Fibroblast of skin of abdomen (primary cell): Measurements from ENCODE around the gene SLC6A11.
A peak's percentile ranks its signal among the peaks of the same experiment; 100 is the strongest.

Experiments
- DNase-seq: peaks from one replicate; pipeline ENCODE4 v3.0.0-alpha.2; 2013

Gene SLC6A11

DNA sequence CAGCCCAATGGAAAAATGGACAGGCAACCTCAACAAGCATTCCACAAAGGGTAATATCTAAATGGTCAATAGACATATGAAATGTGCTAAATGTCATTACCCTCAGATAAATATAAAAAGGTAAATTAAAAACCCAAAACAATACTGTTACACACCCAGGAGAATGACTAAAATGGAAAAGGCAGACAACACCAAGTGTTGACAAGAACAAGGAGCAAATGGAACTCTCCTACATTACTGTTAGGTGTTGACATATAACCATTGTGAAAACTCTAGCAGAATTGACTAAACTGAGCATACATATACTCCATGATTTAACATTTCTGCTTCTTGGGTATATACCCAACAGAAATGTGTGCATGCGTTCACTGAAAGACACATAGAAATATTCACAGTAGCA, 25.3 kb upstream of the SLC6A11 start:
- DNase-seq: no peak

DNA sequence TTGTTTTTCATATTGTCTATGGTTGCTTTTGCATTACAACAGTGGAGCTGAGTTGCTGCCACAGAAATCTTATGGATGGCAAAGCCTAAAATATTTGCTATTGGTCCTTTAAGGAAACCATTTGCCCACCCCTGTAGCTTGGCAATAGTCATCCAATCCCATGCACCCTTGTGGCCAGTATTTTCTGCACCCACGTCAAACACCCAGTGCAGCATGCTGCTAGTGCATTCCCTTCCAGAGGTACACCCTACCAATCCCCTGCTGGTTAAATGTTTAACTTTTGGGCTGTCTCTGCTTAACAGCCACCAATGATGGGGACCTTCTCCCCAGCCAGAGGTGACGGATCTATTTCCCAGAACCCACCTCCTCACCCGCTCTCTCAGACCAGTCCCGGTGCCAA, 23.8 kb upstream of the SLC6A11 start:
- DNase-seq: no peak

DNA sequence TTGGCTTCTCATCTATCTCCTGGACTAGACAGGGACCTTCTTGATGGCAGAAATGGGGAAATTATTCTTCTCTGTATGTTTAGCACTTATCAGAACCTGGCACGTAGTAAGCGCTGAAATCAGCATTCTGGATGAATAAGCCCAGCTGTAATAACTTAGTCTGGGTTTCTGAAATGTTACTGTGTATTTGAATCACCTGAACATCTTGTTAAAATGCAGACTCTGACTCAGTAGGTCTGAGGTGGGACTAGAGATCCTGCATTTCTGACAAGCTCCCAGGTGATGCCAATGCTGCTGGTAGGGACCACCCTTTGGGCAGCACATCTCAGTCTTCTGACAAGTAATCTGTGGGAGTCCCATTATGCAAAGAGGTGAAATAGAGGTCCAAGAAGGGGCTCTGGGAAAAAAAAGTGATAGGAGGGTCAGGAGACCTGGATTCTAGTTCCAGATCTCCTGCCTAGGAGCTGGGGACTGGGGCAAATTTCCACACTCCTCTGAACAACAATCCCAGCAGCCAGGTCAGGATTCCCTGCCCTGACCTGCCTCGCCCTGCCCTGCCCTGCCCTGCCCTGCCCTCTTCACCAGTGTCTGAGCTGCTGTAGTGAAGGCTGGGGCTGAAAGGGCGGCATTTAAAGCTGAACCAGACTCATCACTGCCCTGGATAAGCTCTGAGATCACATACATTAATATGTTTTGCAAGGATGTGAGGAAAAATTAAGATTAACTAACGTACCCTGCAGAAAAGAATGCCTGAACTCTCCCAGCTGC, 17.2 kb upstream of the SLC6A11 start:
- no peak for DNase-seq

DNA sequence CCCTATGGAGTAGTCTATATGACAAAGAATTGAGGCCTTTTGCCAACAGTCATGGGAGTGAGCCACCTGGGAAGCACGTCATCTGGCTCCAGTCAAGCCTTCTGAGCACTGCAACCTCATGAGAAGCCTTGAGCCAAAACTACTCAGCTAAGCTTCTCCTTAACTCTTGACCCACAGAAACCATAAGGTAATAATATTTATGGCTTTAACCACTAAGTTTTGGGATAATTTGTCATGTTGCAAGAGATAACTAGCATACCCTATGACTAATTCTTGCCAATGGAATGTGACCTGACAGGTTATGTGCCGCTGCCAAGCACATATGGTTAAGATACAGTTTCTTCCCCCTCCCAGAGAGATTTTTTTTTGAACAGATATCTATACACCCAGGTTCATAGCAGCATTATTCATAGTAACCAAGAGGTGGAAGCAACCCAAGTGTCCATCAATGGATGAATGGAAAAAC, 11.8 kb upstream of the SLC6A11 start:
- peak; percentile 24 for DNase-seq

DNA sequence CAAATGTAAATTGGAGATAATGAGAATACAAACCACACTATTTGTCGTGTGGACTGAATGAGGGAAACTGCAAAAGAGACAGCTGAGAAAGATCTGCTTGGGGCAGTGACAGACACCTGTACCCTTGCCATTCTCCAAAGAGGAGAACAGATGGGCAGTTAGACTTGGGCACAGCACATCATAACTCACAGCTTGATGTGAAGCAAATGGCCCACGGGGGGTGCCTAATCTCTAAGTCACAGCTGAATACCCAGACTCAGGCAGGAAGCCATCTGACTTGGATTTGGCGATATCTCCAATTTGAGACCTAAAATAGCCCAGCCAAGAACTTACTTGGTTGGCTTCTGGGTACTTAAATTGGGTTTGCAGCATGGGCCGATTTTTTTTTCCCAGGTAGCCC, 10.0 kb upstream of the SLC6A11 start:
- no peak for DNase-seq

DNA sequence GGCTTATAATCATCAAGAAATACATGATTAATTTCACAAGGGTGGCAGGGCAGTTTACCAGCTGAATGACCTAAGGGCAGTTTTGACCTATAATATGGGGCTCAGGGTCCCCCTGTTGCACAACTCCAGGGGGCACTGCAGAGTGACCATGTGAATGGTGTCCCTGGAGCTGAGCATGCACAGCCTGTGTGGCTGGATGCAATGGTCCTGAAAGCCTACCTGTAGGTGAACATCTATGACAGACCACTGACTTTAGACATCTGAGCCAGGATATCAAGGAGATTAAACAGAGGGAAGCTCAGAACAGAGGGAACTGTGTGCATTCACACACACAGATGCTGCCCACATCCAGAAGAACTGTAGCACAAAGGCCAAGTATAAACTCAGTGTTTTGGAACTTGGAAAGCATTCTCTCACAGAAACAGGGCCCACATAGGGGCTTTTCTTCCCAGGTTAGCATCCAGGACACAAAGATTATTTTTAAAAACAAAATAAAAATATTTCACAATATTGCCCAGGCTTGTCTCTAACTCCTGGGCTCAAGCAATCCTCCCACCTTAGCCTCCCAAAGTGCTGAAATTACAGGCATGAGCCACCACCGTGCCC, 7.8 kb upstream of the SLC6A11 start:
- DNase-seq: no peak

DNA sequence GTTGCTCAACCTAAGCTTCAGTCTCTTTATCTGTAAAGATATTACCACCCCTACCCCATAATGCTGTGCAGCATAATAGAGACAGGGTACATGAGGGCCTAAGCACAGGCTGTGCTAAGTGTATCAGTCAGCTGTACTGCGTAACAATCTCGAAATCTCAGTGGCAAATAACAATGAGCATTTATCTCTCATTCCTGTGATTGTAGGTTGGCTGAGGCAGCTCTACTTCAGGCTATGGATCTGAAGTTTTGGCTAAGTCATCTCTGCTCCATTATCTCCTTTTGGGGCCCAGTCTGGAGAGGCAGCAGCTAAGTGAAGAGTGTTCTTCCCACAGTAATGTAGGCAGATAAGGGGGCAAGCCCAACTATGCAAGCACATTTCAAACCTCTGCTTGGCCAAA, 7.1 kb upstream of the SLC6A11 start:
- no peak for DNase-seq

DNA sequence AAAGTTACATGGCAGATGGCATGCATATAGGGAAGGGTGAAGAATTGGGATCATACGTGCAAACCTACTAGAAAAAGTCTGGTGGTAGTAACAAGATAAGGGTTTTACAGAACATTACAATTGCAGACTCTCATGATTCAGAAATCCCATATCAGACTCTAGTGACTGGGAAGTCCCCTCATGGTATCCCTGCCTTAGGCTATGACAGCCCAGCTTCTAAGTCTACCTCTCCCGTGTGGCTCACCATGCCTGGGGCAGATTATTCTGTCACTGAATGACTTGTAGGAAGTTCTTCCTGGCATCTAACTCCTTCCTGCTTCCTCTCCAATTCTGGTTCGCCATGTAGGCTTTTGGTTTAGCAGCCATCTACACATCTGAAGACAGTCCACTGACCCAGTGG, 5.7 kb upstream of the SLC6A11 start:
- DNase-seq: no peak

DNA sequence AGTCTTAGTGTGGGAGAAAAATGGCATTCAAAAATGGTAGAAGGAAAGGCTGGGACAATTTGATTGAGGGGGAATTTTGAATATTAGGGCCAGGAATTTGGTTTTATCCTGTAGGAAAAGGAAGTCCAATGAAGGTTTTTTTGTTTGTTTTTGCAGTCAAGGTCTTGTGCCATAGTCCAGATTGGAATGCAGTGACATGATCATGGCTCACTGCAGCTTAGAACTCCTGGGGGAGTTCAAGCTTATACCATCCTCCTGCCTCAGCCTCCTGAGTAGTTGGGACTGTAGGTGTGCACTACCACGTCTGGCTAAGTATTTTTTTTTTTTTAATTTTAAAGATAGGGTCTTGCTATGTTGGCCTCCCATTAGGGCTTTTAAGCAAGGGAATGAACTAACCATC, 2.6 kb upstream of the SLC6A11 start:
- no peak for DNase-seq

DNA sequence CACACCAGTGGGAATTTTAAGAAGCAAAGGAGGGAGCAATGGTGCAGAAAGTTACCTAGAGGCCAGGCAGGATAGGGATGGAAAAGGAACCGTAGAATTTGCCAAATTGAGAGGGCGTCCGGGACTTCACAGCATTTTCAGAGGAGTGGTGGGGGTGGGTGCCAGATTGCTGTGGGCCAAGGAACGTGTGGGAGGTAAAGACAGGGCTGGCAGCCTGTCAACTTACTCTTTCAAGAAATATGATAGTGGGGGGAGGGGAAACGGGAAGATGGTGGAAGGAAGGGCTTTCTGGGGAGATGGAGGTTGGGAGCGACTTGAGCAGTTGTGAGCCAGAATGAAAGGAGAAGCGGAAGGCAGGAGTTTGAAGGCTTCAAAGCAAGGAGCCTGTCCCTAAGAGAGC, 1.4 kb upstream of the SLC6A11 start:
- no peak for DNase-seq

DNA sequence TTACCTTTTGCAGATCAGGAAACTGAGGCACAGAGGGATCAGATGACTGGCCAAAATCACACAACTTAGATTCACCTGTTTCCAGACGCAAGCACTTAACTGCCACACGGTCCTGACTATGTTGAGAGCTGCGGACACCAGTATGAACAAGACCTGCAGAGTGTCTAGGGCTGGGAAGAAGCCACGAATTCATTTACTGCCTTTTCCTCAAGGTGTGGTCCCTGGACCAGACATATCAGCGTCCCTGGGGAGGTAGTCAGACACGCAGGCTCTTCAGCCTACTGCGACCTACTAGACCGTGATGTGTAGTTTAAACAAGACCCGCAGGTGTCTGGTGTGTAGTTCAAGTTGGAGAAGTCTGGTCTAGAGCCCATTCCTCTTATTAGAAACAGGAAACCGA, 541 bp upstream of the SLC6A11 start:
- DNase-seq: no peak

DNA sequence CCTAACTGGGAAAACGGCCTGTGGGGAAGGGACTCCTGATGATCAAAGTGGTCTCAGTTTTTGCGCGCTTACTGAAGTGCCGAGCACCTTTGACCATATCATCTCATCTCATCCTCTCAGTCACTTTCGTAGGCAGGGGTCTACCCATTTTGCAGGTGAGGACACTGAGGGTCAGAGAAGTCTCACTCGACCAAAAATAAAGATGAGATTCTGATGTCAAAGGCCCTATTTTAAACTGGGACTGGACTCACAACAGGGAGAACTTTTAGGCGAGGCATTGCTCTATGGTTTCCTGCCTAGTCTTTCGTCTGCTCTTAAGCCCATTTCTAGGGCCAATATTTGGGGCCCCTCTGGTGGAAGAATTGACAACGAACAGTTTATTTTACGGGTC, 830 bp downstream of the SLC6A11 start:
- DNase-seq: no peak

DNA sequence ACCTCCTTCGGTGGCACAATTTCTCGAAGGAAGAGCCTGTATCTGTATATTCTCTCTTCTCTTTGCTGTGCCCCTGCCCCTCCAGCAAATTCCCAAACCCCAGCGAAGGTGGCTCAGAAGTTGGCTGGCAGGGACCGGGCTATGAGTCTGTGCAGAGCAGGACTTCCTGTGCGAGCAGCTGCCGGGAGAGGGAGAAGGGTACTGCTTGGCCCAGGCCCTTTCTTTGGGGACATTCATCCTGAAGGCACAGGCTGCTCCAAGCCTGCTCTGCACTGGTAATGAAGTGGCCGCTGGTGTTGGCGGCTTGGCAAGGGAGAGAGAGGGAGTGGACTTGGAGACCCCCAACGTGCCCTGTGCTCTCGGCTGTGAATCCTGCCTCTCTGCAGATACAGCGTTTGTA, 1.5 kb downstream of the SLC6A11 start:
- no peak for DNase-seq

DNA sequence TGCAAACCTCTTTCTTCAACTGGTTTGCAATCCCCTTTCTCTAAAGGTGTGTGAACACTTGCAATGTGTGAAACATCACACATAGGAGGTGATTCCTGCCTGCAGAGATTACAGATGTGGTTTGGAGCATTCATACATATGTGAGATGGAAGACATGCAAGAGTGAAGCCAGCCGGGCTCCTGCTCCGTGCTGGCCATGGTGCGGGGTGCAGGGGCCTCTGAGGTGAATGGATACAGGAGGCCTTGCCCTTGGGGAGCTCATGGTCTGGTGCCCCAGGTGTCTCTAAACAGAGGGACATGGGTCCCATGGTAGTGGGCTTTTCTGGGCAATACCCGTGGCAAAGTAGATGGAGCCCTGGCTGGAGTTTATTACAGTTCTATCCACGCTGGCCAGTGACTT, 6.0 kb downstream of the SLC6A11 start:
- no peak for DNase-seq

DNA sequence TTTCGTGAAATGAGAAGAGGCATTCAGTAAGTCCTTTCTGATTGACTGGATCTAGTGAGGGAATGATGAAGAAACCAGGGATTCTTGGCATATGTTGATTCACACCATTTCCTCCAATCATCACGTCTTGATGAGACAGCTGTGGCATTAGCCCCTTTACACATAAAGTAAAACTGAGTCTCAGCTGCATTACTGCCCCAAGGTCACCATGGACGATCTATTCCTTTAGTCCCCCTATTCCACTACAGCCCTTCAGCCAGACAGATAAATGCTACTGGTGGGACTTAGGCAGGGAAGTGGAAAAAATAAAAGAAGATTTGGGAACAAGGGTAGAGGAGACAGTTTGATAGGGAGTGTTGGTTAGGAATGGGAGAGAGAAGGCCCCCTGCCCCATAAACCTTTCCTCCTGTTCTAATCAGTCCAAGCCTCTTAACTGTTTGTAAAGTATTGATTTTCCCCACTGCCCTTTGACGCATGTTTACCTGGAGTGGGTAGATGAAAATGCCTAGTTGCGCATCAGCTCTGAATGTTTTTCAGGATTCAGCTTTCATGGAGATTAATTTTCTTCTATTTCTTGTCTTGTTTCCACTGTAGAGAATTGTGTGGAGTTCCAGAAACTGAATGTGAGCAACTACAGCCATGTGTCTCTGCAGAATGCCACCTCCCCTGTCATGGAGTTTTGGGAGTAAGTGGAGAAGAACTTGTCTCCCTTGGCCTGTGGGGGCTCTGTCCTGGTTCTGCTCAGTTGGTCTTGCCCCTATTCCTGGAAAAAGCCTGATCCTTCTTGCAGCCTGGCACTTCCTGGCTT, 6.9 kb downstream of the SLC6A11 start:
- DNase-seq: no peak

DNA sequence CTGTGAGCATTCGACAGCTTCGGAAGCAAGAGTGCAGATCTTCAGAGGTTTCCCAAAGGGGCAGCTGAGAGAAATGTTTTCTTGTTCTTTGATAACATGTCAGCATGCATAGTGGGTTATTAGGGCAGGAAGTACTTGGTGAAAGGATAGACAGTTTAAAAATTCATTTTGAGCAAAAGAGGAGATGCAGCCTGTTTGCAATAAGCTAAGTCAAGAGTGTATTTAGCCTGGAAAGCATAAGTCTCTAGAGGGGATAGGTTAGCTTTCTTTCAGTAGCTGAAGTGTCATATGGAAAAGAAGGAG, 7.4 kb downstream of the SLC6A11 start:
- DNase-seq: no peak

DNA sequence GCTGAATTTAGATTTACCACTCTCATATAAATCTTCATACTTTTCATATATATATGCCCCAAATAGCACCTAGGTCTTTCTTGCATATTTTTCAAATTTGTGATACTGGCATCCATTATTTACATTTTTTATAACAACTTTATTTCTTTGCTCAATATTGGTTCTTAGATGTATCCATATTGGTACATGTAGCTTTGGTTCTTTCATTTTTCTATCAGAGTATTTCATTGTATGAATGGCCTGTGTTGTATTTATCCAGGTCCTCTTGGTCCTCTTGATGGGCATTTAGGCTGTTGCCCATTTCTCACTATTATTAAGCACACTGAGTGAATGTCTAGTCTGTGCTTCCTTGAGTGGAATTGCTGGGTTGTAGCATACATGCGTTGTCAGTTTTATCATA, 8.4 kb downstream of the SLC6A11 start:
- DNase-seq: no peak

DNA sequence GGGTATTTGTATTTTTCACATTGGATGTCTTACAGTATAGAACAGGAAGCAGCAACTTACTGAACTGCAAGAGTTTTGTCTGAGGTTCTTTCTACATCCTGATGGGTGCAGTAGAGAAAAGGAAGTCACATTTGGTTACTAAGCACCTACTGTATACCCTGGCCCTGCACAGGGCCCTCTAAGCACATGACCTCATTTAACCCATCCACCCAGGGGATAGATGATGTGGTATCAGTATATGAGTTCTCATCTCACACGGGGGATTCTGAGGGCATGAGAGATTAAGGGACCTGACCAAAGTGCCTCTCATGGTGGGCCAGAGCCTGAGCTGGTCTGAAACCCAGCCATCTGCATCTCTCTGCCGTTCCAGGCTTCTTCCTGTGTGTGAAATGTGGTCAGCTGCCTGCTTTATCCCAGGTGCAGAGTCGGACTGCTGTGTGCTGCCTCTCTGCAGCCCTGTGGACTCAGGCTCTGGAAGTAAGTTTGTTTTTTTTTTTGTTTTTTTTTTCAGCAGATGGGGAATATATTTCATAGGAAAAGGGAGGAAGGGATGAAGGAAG, 17.9 kb downstream of the SLC6A11 start:
- no peak for DNase-seq

DNA sequence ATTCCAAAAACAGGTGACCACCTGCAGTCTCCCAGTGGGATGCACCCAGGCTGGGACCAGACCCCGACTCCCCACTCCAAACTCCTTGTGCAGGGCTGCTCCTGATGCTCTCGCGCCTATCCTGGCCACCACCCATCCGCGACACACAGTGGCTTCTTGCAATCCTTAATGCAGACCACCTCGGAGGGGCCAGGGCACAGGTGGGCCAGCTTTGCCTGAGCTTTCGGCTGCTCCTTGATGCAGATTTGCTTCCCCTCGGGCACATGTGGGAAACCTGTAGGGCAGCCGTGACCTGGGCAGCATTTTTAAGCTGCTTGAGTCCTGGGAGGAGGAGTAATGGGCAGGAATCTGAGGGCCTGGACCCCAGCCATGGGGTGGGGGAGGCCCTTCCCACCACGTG, 18.9 kb downstream of the SLC6A11 start:
- no peak for DNase-seq

DNA sequence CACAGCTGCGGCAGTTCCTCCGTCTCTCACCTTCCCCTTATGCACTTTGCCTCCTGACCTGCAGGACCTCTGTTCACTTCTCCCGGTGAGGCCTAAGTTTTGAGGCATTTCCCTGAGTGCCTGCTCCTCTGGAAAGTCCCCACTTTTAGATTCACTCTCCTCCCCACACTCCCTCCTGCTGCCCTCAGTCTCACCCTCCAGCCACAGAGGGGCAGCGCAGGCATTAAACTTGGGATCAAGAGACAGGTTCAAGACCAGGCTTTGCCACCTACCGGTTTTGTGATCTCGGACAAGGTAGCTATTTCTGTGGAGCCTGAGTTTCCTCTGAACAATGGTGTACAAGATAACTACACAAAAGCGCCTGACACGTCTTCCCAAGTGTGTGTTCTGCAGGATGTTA, 19.4 kb downstream of the SLC6A11 start:
- no peak for DNase-seq

DNA sequence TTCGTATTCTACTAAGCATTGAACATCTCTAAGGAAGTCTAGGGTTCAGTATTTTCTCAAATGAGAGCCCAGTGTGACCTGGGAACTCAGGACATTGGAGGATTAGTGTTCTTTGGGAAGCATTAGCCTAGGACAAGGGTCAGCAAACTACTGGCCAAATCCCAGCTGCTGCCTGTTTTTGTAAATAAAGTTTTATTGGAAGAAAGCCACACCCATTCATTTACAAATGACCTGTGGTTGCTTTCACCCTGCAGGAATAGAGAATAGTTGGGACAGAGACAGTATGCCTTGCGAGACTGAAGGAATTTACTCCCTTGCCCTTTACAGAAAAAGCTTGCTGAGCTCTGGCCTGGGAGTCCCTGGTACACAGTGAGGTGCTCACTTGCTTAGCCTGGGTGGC, 20.6 kb downstream of the SLC6A11 start:
- no peak for DNase-seq

DNA sequence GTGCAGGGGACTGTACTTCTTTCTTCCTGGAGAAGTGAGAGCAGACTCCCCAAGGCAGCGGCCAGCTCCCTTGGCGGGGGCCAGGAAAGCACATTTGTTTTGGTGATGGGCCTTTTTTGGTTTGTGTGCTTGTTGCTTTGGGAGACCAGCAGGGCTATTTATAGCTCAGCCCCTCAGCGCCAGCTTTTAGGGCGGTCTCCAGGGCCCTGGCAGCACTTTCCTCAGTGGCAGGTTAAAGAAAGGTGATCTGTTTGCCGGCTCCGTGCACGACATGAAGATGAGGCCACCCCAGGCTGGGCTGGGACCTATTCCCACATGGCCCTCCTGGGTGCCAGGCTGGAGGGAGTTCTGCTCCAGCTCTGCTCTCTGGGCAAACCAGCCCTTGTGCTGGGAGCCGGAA, 21.8 kb downstream of the SLC6A11 start:
- DNase-seq: no peak

DNA sequence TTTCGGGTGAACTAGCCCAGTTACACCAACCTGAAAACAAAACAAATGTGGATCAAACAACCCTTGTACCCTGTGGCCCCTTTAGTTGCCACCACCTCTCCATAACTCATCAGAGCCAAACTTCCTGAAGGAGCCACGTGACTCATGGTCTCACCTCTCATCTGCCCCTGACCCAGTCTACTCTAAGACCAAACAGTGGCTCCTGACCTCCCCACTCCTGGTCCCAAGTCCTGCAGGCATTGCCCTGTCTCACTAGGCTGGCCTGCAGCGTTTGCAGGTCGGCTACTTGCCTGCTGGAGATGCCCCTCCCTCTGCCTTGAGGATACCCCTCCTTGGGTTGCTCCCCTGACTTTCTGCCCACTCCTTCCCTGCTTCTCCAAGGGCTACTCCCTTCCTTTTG, 23.1 kb downstream of the SLC6A11 start:
- no peak for DNase-seq

DNA sequence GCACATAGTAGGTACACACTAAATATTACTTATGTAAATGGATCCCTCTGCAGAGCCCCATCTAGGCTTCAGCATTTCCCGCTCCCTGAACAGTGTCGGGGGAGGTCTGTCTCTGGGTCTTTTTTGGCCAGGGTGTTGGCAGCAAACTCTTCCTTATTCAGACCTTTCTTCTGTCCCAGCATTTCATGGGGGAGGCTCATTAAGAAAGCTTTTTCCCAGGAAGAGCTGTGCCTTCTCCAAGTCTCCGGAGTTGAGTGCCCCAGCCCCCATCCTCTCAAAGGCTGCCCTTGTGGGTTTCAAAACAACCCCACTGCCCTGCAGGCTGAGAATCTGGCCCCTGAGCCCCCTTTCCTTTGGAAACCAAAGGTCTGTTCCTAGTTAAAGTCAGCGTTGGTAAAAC, 25.1 kb downstream of the SLC6A11 start:
- no peak for DNase-seq
